DMS153 (cell line): ENCODE measurements around the gene RNF149.
"Not testable (repeated sequence)": the region's sequence is repeated elsewhere in the genome, so short reads cannot be mapped to it uniquely, and the experiment has no call there.

ENCODE experiments used
- DNase-seq: peaks from one replicate; lab custom pipeline; 2025; lab: John Stamatoyannopoulos, UW

Gene RNF149

GRCh38 chr2:101253703-101254450 lies 54.6 kb downstream of the RNF149 start:
- DNase-seq, result no peak

- peak; percentile 12 for DNase-seq
Observed at GRCh38 chr2:101253013-101253702, 55.3 kb downstream of the RNF149 start.

DNA sequence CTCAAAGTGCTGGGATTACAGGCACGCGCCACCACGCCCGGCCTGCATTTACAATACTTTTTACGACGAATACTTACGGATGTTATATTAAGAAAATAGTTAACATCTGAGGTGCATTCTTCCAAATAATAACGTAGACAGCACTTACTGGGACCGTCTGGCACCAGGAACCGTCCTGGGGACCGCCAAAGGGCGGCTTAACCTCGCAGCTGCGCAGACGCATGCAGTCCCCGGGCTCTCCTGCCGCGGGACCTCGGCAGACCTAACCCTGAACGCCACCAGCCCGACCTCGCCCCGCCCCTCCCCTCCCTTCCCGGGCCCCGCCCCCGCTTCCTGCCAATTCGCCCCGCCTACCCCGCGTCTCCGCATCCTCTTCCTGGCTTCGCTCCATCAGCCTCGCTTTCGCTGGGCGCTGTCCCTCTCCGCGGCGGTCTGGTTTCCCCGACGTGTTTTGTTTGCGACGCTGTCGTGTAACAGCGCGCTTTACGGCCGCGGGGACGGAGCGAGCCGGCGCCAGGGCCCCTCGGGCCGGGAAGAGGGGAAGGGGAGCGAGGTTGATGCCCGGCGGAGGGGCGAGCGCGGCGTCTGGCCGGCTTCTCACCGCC lies 56.0 kb downstream of the RNF149 start, which contains the start of gene CNOT11:
TSS of gene CNOT11 (plus strand) at position 479 of the 605 bp plus-strand sequence. CDS start at position 558, 79 bp downstream.
- peak; percentile 94 for DNase-seq

GRCh38 chr2:101251844-101252407 lies 56.6 kb downstream of the RNF149 start:
- peak; percentile 65 for DNase-seq

DNA sequence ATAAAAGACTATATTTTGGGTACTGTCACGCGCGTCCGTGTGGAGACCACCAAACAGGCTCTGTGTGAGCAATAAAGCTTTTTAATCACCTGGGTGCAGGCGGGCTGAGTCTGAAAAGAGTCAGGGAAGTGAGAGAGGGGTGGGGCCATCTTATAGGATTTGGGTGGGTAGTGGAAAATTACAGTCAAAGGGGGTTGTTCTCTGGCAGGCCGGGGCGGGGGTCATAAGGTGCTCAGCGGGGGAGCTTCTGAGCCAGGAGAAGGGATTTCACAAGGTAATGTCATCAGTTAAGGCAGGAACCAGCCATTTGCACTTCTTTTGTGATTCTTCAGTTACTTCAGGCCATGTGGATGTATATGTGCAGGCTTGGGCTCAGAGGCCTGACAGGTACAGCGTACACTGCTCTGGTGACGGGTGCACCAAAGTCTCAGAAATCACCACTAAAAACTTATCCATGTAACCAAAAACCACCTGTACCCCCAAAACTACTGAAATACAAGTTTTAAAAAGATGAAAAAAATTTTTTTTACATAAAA lies 57.2 kb downstream of the RNF149 start:
- DNase-seq, result not testable (repeated sequence)

DNA sequence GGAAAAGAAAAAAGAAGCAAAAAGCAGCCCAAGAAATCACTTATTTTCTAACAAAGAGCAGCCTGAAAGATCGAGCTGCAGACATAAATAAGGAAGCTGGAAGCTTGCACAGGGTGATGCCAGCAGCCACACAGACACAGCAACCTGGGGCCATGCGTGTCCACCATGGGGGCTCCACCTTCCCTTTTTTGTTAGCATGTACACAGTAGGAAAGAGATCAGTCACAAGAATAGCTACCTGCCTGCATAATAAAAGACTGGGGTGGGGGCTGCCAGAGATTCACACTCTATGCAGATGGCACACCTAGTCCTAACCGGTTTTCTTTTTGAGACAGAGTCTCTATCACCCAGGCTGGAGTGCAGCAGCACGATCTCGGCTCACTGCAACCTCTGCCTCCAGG lies 58.7 kb downstream of the RNF149 start:
- no peak for DNase-seq

DNA sequence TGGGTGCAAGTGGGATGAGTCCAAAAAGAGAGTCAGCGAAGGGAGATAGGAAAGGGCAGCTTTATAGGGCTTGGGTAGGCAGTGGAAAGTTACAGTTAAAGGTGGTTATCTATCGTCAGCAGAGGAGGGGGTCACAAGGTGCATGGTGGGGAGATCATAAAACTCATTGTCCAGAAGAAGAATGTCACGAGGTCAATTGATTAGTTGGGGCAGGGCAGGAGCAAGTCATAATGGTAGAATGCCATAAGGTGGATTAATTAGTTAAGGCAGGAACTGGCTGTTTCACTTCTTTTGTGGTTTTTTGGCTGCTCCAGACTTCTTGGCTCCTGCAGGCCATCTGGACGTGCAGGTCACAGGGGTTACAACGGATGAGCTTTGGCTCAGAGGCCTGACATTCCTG lies 59.7 kb downstream of the RNF149 start:
- not testable (repeated sequence) for DNase-seq

DNA sequence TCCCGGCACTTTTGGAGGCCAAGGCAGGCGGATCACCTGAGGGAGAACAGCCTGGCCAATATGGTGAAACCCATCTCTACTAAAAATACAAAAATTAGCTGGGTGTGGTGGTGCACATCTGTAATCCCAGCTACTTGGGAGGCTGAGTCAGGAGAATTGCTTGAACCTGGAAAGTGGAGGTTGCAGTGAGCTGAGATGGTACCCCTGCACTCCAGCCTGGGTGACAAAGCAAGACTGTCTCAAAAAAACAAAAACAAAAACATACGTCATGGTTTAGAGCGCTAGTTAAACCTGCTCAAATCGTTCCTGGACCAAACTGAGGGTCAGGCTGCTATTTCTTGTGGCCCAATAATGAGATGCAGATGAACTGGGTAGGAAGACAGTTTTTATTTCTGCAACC lies 63.0 kb downstream of the RNF149 start:
- not testable (repeated sequence) for DNase-seq

- not testable (repeated sequence) for DNase-seq
Observed at GRCh38 chr2:101244899-101245298, 63.6 kb downstream of the RNF149 start.

GRCh38 chr2:101244373-101244772 lies 64.1 kb downstream of the RNF149 start:
- not testable (repeated sequence) for DNase-seq

- DNase-seq, result no peak
Observed at GRCh38 chr2:101241158-101241557, 67.3 kb downstream of the RNF149 start.

DNA sequence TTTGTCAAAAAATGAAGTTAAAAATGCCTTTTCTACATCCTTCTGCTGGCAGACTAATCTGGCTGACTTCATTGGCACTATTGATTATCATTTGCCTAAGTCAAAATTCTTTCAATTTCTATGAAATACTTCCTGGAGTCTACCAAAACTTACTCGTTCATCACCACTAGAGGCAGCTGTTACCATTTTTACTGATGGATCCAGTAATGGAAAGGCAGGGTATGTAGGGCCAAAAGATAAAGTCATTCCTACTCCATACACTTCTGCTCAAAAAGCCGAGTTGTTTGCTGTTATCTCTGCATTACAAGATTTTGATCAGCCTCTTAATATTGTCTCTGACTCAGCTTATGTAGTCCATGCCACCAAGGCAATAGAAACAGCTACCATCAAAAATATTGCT lies 67.8 kb downstream of the RNF149 start:
- peak; percentile 36 for DNase-seq

- DNase-seq, result not testable (repeated sequence)
Observed at GRCh38 chr2:101239760-101240118, 68.8 kb downstream of the RNF149 start.

DNA sequence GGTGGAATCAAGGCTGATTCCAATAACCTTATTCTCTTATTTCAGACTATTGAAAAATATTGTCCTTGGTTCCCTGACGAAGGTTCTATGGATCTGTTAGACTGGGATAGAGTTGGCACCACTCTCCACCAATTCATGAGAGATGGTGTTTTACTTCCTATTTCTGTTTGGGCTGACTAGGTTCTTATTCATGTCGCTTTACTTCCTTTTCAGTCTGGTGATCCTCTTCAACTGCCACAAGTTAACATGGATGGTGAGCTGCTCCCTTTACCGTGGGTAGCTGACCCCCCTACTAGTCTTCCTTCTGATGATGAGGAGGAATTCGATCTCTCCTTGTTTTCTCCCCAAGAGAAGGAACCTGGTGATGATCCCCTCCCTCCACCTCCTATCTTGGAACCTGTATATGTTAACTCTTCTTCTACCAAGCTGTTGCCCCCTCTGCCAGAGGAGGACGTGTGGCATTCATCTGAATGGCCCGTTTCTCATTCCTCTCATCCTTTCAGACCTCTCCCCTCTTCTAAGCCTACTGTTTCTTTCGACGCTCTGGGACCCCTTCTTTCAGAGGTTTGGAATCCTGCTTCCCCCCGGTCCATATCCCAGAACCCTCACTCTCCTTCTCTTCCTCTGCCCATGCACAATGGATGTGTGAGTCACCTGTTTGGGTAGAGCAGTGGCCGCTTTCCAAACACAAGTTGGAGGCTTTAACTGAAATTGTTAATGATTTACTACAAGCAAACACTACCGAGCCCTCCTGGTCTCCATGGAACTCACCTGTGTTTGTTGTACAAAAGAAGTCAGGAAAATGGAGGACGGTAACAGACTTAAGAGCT lies 69.4 kb downstream of the RNF149 start:
- DNase-seq, result peak; percentile 80

GRCh38 chr2:101237944-101238343 lies 70.6 kb downstream of the RNF149 start:
- DNase-seq, result not testable (repeated sequence)

DNA sequence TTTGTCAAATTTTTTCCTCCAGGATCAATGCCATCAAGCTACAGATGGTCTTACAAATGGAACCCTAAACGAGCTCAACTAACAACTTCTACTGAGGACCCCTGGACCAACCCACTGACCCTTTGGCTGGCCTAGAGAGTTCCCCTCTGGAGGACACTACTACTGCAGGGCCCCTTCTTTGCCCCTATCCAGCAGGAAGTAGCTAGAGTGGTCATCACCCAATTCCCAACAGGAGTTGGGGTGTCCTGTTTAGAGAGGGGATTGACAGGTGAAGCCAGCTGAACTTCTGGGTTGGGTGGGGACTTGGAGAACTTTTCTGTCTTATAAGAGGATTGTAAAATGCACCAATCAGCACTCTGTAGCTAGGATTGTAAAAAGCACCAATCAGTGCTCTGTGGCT lies 72.5 kb downstream of the RNF149 start:
- DNase-seq, result not testable (repeated sequence)

- no peak for DNase-seq
Observed at GRCh38 chr2:101234169-101234938, 74.1 kb downstream of the RNF149 start.

DNA sequence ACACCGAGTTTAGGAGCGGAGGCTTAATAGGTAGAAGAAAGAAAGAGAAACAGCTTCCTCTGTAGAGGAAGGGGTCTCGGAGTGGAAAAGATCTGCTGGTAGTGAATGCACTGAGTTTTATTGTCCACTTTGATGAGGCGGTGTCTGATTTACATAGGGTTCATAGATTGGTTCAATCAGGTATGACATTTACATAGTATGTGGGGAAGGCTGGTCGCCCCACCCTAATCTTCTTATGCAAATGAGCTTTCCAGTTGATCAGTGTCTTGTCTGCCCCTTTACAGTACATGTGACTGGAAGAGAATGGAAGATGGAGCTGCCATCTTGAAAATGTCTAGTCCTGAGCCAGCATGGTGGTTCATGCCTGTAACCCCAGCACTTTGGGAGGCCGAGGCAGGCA lies 75.7 kb downstream of the RNF149 start:
- no peak for DNase-seq

DNA sequence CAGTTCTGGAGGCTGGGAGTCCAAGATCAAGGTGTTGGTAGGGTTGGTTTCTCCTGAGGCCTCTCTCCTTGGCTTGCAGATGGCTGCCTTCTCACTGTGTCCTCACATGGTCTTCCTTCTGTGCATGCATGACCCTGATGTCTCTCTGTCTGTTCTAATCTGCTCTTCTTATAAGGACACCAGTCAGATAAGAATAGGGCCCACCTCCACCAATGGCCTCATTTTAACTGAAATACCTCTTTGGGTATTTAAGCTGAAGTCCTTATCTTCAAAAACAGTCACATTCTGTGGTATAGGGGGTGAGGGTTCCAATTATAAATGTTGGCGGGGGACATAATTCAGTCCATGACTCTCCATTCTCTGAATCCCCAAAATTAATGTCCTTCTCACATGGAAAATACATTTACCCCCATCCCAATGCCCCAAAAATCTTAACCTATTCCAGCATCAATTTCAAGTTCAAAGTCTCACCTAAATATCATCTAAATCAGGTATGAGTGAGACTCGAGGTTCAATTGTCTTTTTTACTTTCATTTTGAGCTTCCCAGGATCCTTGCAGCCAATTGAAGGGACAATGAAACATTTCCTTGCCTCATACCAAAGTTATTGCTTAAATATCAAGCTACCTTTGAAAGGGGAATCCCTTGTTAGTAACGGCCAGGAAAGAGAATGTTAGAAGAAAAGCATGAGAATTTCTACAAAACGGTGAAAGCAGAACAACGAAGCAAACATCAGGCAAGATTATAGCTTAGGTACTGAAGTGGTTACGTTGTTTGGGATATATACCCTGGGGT lies 76.4 kb downstream of the RNF149 start:
- DNase-seq, result no peak

DNA sequence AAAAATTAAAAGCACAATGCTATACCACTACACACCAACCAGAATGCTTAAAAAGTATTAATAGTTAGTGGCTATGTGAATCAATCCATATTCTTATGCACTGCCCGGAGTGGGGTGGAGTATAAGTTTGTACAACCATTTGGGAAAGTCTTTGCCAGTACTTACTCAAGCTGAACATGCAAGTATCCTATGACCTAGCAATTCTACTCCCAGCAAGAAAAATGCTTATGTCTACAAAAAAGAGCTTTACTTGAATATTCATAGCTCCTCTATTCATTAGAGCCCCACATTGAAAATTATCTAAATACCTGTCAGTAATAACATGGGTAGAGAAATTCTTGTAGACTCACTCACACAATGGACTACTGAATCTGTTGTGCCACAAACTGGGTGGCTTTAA lies 77.3 kb downstream of the RNF149 start:
- no peak for DNase-seq
